ENCODE data around the gene TRIM68. TPM values are rescaled to one million over a fixed set of nuclear protein-coding genes. Genes with fewer than 3 reads are reported as not detected.

The TRIM68 gene
- total RNA-seq, 1 experiment from 2014 or later, result 8.2 TPM

GRCh38 chr11:4593739-4594138 is 14.3 kb downstream of the TRIM68 start, which contains the start of gene OR52I1 (continued):
- TF ChIP-seq PRDM15 (CRISPR knock-in tag; IDR thresholded peaks at IDR 0.05) (no peak), AFF4 (CRISPR knock-in tag; IDR thresholded peaks at IDR 0.05; ENCODE audit: borderline replicate concordance) (no peak)

- Mint-ChIP-seq H3K27me3 (ENCODE audit: low read depth) (peaks cover 16% of the 10 kb centered on the region), H3K4me3 (no peak overlapping the region)
Observed at GRCh38 chr11:4589017-4589416, 19.0 kb downstream of the TRIM68 start.

More at GRCh38 chr11:4589017-4589416, 19.0 kb downstream of the TRIM68 start:
- TF ChIP-seq TP53 (CRISPR knock-in tag; IDR thresholded peaks at IDR 0.05) (no peak), KAT7 (CRISPR knock-in tag; IDR thresholded peaks at IDR 0.05; ENCODE audit: borderline replicate concordance) (no peak), ZNF416 (CRISPR knock-in tag; IDR thresholded peaks at IDR 0.05) (no peak), JUN (CRISPR knock-in tag; IDR thresholded peaks at IDR 0.05) (no peak), CREM (CRISPR knock-in tag; IDR thresholded peaks at IDR 0.05) (no peak), ZNF532 (CRISPR knock-in tag; IDR thresholded peaks at IDR 0.05; ENCODE audit: borderline replicate concordance) (no peak), IRF1 (CRISPR knock-in tag; IDR thresholded peaks at IDR 0.05) (no peak), ZNF138 (CRISPR knock-in tag; conservative IDR thresholded peaks at IDR 0.05) (no peak), NFYB (CRISPR knock-in tag; conservative IDR thresholded peaks at IDR 0.05; ENCODE audit: low read depth) (no peak), PRDM15 (CRISPR knock-in tag; IDR thresholded peaks at IDR 0.05) (no peak), IRF2 (CRISPR knock-in tag; IDR thresholded peaks at IDR 0.05; ENCODE audit: borderline replicate concordance, low read depth) (no peak), FOXP4 (CRISPR knock-in tag; IDR thresholded peaks at IDR 0.05) (no peak), MAX (CRISPR knock-in tag; IDR thresholded peaks at IDR 0.05) (no peak), MLX (CRISPR knock-in tag; IDR thresholded peaks at IDR 0.05) (no peak)
- CTCF ChIA-PET, result no interaction called here
- Mint-ChIP-seq H3K4me1 (no peaks in the 10 kb centered on the region), H3K9me3 (no peaks in the 10 kb centered on the region), H3K27ac (no peak overlapping the region), H3K36me3 (no peaks in the 10 kb centered on the region)
- DNase-seq (ENCODE audit: low spot score) (no peak), ATAC-seq (no peak)
- POLR2A ChIA-PET, result no interaction called here

All from WTC11 (cell line).